Measurements from ENCODE around the gene CHTF8.

DNA sequence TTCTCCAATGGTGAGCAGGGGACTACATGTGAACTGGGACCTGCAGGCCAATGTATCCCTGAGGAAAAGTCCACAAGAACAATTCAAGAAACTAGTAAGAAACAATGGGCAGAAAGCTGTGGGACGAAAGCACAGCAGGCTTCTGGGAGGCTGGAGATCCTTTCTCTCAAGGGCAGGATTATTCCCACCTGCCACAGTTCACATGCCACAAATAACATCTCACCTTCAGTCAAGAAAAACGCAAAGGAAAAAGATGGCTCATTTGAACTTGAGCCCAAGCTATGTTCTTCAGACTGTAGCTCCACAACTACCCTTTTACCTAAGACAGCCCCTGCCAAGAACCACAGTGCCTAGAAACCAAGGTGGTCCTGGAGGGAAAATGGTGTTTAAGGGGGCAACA, 13.9 kb downstream of the CHTF8 start:
- TF ChIP-seq, protein P1, sequence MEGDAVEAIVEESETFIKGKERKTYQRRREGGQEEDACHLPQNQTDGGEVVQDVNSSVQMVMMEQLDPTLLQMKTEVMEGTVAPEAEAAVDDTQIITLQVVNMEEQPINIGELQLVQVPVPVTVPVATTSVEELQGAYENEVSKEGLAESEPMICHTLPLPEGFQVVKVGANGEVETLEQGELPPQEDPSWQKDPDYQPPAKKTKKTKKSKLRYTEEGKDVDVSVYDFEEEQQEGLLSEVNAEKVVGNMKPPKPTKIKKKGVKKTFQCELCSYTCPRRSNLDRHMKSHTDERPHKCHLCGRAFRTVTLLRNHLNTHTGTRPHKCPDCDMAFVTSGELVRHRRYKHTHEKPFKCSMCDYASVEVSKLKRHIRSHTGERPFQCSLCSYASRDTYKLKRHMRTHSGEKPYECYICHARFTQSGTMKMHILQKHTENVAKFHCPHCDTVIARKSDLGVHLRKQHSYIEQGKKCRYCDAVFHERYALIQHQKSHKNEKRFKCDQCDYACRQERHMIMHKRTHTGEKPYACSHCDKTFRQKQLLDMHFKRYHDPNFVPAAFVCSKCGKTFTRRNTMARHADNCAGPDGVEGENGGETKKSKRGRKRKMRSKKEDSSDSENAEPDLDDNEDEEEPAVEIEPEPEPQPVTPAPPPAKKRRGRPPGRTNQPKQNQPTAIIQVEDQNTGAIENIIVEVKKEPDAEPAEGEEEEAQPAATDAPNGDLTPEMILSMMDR (IDR thresholded peaks at IDR 0.05; ENCODE audit: low read depth, low read length), result no peak
- no peak for TF ChIP-seq EZH2phosphoT487 (IDR thresholded peaks at IDR 0.05; ENCODE audit: low read depth)
